HG03139 (cell line): ENCODE results near the gene ST3GAL6.
A peak's percentile ranks its signal among the peaks of the same experiment; 100 is the strongest.
"Not testable (repeated sequence)": the region's sequence is repeated elsewhere in the genome, so short reads cannot be mapped to it uniquely, and the experiment has no call there.

Experiments
- ATAC-seq: cut with Tn5 transposase; IDR thresholded peaks from one replicate; pipeline ENCODE4 v1.9.1; 2021; ENCODE audit not compliant: unreplicated experiment

The ST3GAL6 gene

DNA sequence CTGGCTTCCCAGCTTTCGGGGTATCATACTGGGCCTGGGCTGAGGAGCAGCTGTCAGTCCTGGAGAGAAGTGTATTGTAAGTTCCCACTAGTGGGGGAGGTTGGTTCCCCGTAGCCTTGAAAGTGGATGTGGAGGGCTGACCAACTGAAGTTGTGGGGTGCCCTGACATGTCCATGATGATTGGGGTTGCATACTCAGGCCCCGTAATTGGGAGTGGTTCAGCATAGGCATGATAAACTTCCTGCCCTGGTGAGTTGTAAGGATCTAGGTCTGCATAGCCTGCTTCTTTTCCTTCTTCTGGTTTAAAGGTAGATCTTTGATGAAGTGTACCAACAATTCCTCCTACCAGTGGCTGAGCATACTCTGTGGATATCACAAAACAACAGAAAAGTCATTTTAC, 36.3 kb downstream of the ST3GAL6 start:
- no peak for ATAC-seq

GRCh38 chr3:98800401-98800800, 37.3 kb downstream of the ST3GAL6 start:
- ATAC-seq: no peak

DNA sequence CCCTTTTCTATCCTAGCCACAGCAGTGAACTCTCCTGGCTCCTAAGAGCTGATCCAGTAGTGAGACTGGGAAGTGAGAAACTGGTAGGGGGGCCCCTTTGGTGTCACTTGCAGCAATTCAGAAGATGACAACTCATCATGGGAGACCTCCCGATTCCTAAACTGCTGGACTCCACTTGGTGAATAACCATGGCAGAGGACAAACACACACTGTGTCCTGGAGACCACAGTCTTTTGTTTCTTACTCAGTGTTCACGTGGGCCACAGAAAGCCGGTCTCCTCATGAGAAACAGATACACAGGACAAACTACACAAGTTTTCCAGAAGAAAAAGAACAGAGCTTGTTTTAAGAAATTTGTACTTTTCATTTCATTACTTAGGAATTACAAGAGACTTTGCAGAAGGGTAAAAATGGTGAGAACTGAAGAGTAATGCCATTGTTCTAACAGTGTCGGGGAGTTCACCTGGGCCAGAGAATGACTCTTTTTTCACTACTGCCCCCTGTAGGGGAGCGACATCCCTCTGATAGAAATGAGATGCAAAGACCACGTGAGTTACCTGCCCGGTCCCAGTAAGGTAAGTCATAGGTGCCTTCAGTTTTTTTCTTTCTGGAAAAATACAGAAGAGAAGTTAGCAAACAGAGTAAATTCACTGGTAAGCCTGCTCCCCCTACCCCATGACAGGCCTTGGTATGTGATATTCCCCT, 38.1 kb downstream of the ST3GAL6 start:
- no peak for ATAC-seq

DNA sequence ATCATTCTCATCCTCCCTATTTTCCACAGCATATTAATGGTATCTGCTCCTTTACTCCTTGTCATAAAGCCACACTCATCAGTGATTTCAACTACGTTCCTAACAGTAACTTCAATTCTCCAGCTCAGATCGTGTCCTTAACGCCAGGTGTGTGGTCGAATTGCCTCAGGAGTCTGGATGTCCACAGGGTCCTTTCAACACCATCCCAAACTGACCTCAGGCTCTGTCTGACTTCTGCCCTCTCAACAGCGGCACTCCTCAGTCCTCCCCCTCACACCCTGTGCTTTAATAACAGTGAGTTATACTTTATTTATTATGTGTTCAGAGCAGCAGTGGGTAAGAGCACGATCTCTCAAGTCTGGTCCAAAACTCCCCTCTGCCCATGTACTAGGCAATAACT, 42.4 kb downstream of the ST3GAL6 start:
- ATAC-seq: no peak

- ATAC-seq: no peak
Measured at GRCh38 chr3:98806521-98806920, 43.4 kb downstream of the ST3GAL6 start.

DNA sequence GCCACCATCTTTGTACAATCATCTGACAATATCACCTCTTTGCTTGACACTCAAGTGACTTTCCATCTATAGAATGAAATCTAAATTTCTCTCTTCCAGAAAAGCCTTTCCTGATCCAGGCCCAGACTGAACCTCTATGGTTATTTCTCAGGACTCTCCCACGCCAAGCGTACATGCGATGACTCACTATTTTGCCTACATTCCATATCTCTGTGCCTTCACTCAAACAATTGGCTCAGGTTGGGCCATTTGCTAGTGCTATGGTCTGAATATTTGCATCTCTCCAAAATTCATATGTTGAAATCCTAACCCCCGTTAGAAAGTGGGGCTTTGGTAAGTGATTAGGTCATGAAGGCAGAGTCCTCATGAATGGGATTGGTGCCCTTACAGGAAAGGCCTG, 43.9 kb downstream of the ST3GAL6 start:
- ATAC-seq: no peak

DNA sequence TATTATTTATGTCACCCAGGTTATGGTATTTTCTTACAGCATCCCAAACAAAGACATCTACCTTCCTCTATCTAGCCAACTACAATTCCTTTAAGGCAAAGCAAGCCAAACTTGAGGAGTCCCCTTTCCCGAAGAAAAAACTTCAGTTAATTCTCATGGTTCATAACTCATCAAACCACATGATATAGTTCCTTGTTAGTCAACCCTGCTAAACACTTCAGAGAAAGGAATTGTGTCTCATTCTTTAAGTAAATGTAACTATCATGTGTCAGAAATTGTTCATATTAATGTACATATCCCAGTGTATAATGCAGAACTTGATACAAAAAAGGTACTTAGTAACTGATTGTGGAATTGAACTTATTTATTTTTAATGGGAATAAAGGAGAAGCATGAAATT, 44.4 kb downstream of the ST3GAL6 start:
- no peak for ATAC-seq

GRCh38 chr3:98808071-98808470, 44.9 kb downstream of the ST3GAL6 start:
- no peak for ATAC-seq

GRCh38 chr3:98809557-98809956, 46.4 kb downstream of the ST3GAL6 start:
- no peak for ATAC-seq

DNA sequence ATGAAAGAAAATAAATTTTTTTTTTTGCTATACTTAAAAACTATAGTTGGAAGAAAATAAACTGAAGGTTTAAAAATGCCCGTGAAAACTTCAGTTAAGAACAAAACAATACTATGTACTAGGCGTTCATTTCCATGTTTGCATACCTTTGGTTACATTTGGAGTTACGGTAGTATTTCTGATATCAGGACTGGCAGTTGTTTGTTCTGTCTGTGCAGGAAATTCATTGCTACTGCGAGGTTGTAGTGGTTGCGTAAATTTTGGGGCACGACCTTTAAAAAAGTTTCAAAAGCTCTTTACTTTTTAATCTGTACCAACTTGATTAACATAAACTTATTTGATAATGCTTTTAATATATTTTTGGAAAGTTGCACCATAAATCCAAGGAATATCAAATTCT, 47.9 kb downstream of the ST3GAL6 start:
- ATAC-seq: no peak

- no peak for ATAC-seq
Measured at GRCh38 chr3:98812851-98813374, 49.8 kb downstream of the ST3GAL6 start.

DNA sequence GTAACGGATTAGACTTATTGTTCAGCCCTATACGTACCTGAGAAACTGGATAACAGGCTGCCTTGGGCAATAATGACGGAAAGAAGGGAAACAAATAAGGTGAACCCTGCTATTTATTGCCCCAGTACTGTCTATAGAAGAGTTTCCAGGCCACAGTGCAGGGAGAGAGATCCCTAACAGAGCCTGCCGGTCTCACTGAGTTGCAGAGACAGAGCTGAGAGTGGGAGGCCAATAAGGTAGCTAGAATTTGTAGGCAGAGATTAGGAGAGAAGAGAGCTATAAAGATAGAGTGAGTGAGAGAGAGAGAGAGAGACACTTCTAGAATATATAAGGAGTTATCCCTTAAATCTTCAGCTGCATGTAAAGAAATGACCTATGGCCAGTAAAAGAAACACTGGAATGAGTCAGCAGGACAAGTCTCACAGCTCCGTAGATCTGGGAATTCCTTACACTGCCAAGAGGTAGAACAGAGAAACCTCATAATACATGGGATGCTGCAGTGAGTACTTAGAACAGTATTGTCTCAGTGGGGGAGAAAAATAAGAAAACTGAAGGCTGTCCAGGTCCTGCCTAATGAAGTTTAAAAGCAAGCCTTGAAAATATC, 51.8 kb downstream of the ST3GAL6 start:
- no peak for ATAC-seq

GRCh38 chr3:98817547-98818041, 54.5 kb downstream of the ST3GAL6 start:
- peak; percentile 70 for ATAC-seq

GRCh38 chr3:98821063-98821462, 57.9 kb downstream of the ST3GAL6 start:
- ATAC-seq: no peak

DNA sequence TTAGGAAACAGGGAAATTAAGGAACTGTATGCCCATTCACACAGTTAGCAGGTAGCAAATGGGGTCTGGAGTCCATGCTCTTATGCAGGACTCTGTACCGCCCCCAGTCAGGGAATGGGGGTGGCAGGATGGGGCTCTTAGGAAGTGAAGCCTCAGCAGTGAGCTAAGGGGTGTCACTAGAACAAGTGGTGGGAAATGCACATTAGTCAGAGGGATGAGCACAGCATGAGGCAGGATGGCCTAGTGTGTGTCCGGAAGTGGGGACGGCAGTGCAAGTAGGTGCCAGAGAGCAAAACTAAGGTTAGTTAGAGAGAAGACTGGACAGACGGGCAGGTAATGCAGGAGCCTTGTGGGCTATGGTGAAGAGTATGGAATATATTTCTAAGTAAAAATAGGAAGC, 60.7 kb downstream of the ST3GAL6 start:
- ATAC-seq: no peak

DNA sequence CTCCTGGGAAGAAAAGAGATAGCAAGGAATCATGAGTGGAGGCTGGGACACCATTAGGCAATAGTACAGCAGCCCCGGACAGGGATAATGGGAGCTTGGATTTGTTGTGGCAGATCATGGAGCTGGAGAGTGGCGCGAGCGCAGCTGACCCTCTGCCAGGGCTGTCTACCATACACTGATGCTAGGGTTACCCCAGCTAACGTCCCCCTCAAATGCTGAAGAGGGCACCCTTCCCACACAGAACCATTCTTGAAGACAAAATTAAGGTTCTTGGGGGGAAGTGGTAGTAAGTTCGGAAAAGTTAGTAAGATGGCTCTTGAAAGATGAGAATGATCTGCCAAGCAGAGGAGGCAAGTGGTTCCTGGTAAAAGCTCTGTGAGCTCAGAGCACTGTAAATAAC, 61.1 kb downstream of the ST3GAL6 start:
- no peak for ATAC-seq

DNA sequence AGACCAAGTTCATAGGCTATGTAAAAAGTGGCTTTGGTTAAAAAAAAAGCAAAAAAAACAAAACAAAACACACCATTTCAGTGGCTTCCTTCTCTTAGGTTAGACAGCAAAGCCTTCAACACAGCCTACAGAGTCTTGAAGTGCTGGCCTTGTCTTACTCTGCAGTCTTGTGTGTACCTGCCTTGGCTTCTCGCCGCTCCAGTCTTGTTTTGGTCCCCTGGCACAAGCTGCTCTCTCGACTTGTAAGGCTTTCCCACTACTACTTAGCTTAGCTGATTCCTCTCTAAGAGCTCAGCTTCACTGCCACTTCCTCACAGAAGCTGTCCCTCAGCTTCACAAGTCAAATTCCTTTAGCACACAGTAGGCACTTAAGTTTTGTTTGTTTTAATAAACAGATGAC, 63.0 kb downstream of the ST3GAL6 start:
- no peak for ATAC-seq

GRCh38 chr3:98827221-98827920, 64.2 kb downstream of the ST3GAL6 start:
- ATAC-seq: no peak

DNA sequence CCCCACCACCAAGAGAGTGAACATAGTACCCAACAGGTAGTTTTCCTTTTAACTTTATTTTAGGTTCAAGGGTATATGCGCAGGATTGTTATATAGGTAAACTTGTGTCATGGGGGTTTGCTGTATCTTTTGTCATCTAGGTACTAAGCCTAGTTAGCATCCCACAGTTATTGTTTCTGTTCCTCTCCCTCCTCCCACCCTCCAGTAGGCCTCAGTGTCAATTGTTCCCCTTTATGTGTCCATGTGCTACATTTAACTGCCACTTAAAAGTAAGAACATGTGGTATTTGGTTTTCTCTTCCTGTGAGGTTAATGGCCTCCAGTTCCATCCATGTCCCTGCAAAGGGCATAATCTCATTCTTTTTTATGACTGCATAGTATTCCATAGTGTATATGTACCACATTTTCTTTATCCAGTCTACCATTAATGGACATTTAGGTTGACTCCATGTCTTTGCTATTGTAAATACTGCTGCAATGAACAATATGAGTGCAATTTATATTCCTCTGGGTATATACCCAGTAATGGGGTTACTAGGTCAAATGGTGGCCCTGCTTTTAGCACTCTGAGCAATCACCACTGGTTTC, 66.2 kb downstream of the ST3GAL6 start:
- no peak for ATAC-seq

DNA sequence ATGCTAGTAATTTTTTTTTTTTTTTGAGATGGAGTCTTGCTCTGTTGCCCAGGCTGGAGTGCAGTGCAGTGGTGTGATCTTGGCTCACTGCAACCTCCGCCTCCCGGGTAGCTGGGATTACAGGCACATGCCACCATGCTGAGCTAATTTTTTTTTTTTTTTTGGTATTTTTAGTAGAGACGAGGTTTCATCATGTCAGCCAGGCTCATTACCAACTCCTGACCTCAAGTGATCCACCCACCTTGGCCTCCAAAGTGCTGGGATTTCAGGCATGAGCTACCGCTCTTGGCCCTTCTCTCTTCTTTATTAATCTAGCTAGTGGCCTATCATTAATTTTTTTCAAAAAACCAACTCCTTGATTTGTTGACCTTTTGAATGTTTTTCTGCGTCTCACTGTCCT, 67.9 kb downstream of the ST3GAL6 start:
- not testable (repeated sequence) for ATAC-seq

GRCh38 chr3:98839846-98840245, 76.7 kb downstream of the ST3GAL6 start:
- ATAC-seq: no peak
